SJSA1 (cell line): ENCODE measurements around the gene NRN1. TPM values are rescaled to one million over a fixed set of nuclear protein-coding genes. Genes with fewer than 3 reads are reported as not detected.
A peak's percentile ranks its signal among the peaks of the same experiment; 100 is the strongest.
"Not testable (repeated sequence)": the region's sequence is repeated elsewhere in the genome, so short reads cannot be mapped to it uniquely, and the experiment has no call there.

Experiments used
- DNase-seq, 2 experiments: peaks; one replicate each; pipeline ENCODE4 v3.0.0-alpha.2; 2015 to 2020; ENCODE audit warnings: low spot score in 2 of 2, low read depth in 1 of 2
- H3K27ac ChIP-seq: fragments of 250-450 bp; sonication (Bioruptor Pico); 2 replicates; pipeline ENCODE4 v1.5.1; 2020; ENCODE audit warnings: mild to moderate bottlenecking, moderate library complexity
- H3K27me3 ChIP-seq: fragments of 250-450 bp; sonication (Bioruptor Pico); replicated peaks from 2 replicates; pipeline ENCODE4 v1.5.1; 2020; ENCODE audit warnings: mild to moderate bottlenecking, moderate library complexity
- H3K36me3 ChIP-seq: fragments of 250-450 bp; sonication (Bioruptor Pico); 2 replicates; pipeline ENCODE4 v1.5.1; 2020; ENCODE audit warnings: mild to moderate bottlenecking
- H3K4me1 ChIP-seq: fragments of 250-450 bp; sonication (Bioruptor Pico); replicated peaks from 2 replicates; pipeline ENCODE4 v1.6.1; 2021; ENCODE audit warnings: mild to moderate bottlenecking
- H3K4me3 ChIP-seq: fragments of 250-450 bp; sonication (Bioruptor Pico); 2 replicates; pipeline ENCODE4 v1.5.1; 2020; ENCODE audit warnings: mild to moderate bottlenecking
- H3K9me3 ChIP-seq: fragments of 250-450 bp; sonication (Bioruptor Pico); replicated peaks from 2 replicates; pipeline ENCODE4 v1.5.1; 2020; ENCODE audit warnings: mild to moderate bottlenecking
- total RNA-seq: library from RNA; depleted of rRNA; stranded (reverse); fragments of >200 nt; shearing (Covaris generic); gene quantifications from 2 replicates; pipeline ENCODE4 v1.2.3, GENCODE V29; 2014; rRNA removed

Gene NRN1, protein sequence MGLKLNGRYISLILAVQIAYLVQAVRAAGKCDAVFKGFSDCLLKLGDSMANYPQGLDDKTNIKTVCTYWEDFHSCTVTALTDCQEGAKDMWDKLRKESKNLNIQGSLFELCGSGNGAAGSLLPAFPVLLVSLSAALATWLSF
- total RNA-seq: 19.4 and 20.6 TPM in 2 replicates

DNA sequence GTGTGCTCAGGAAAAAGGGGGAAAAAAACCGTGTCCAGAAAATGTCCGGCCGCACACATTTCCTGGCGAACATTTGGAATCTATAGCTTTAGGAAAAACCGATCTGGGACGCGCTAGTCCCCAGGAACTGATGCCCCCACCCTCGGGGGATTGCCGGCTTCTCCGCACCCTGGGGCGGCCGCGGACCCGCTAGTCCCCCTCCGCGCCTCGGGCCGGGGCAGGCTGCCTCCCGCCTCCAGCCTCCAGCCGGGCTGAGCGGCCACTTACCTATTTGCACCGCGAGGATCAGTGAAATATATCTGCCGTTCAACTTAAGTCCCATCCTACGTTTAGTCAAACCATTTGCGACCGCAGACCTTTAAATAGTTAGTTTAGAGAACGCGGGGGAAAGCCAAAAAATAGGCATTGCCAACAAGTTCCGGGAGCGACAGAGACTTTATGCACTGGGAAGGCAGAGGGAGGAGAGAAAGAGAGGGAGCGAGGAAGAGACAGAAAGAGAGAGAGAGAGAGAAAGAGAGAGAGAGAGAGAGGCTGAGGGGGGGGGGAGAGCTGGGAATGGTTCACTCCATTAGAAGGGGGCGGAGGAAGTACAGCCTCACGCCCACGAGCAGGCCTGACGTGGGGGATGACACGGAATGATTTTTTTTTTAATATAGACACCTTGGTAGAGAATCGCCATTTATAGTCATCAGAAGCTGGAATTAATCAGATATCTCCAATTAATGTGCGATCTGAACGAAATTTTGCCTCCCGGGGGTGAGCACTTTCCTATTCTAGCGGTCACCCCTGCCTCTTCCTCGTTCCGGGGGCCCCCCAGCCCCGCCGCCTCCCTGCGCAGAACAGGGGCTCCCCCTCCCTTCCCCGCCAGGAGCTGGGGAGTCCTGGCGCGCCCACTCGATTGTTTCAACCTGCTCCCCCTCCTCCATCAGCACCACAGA is at the start of gene NRN1:
NRN1 (minus strand) TSS at position 498 of the 938 bp plus-strand sequence; CDS start at position 322, 176 bp downstream.
- Histone ChIP-seq H3K9me3 (no peaks in the 10 kb centered on the region), H3K36me3 (no peaks in the 10 kb centered on the region), H3K4me3 (peak within 1 kb of the TSS; percentile 48), H3K27ac (no peak within 1 kb of the TSS), H3K4me1 (peaks cover 19% of the 10 kb centered on the region), H3K27me3 (no peaks in the 10 kb centered on the region)
- DNase-seq: peak in 1 of 2 experiments; percentile 46

DNA sequence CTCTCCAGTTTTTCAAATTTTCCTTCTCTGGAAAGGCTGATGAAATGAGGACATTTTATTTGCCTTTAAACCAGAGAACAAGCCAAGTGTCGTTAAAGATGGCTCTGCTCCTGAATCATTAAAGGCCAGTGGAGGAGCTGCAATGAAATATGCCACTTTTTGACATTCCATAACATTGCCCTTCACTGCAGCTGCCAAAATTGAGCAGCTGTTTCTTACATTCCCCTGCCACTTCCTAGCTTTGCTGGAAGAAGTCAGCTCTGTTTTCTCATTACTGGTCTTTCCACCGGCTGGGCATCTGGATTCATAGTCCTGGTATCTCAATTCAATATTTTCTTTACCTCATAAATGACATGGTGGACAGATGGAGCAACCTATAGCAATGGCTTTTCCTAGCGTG is 45.5 kb upstream of the NRN1 start:
- peaks cover 4% of the 10 kb centered on the region; the same call in 1 of the 2 replicates for H3K9me3 ChIP-seq
- H3K4me1 ChIP-seq: no peaks in the 10 kb centered on the region
- 0 out of 2 replicates have a peak, but pooled peaks cover 3% of the 10 kb centered on the region for H3K27me3 ChIP-seq
- no peak for DNase-seq
- no peak overlapping the region for H3K27ac ChIP-seq
- no peak overlapping the region for H3K4me3 ChIP-seq
- no peaks in the 10 kb centered on the region for H3K36me3 ChIP-seq

DNA sequence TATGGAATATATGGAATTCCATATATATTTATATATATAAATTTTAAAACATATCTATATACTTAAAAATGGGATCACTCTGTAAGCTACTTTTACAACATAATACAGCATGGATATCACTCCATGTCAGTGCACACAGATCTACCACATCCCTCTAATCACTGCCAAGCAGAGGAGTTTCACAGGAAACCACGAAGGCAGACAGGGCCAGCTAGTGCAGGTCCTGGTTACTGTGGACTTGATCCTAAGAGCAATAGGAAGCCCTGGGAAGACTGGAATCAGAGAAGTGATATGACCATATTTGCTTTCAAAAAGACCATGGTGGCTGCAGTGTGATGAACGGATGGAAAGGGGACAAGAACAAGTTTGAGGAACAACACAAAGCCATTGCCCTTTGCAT is 40.0 kb upstream of the NRN1 start:
- Histone ChIP-seq H3K27me3 (no peaks in the 10 kb centered on the region), H3K4me1 (no peaks in the 10 kb centered on the region), H3K4me3 (no peak overlapping the region), H3K36me3 (no peaks in the 10 kb centered on the region), H3K9me3 (peaks cover 4% of the 10 kb centered on the region; the same call in 1 of the 2 replicates), H3K27ac (no peak overlapping the region)
- no peak for DNase-seq

DNA sequence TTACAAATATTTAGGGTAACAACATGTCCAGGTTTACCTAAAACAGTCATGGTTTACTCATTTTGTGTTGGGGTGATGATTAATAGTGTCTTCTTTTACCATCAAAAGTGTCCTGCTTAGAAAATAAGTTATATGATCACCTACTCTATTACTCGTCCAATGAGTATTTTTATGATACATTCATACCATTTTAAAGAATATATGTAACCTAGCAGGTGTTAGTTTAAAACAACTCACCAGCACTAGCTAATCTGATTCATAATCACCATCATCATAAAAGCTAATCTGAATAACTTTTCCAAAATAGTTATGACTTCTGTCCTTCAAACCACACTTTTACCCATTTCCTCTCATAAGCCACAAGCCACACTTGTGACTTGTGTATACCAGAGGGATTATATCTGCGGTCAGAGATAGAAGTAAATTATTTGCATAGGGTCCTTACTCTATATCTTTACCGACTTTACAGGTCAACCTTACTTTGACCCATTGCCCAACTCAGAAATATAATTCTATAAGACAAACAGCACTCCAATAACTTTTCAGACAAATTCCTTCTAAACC is 33.3 kb upstream of the NRN1 start:
- Histone ChIP-seq H3K4me1 (no peaks in the 10 kb centered on the region), H3K27ac (no peak overlapping the region), H3K9me3 (no peaks in the 10 kb centered on the region), H3K27me3 (no peaks in the 10 kb centered on the region), H3K36me3 (no peaks in the 10 kb centered on the region), H3K4me3 (no peak overlapping the region)
- no peak for DNase-seq

DNA sequence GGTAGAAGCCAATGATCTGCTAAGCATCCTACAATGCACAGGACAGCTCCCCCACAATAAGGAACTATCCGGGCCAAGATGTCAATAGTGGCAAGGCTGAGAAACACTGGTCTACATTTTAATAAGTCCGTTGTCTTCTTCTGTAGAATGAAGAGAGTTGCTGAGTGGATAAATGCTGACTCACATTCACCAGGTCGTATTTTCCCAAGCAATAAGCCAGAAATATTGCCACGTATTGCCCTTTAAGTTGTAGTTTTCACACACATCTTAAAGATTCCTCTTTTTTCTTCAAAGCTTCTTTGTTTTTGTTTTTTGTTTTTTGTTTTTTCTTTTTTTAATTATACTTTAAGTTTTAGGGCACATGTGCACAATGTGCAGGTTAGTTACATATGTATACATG is 30.5 kb upstream of the NRN1 start:
- no peak overlapping the region for H3K27ac ChIP-seq
- DNase-seq: no peak
- H3K9me3 ChIP-seq: no peaks in the 10 kb centered on the region
- no peak overlapping the region for H3K4me3 ChIP-seq
- no peaks in the 10 kb centered on the region for H3K36me3 ChIP-seq
- no peaks in the 10 kb centered on the region for H3K4me1 ChIP-seq
- no peaks in the 10 kb centered on the region for H3K27me3 ChIP-seq

DNA sequence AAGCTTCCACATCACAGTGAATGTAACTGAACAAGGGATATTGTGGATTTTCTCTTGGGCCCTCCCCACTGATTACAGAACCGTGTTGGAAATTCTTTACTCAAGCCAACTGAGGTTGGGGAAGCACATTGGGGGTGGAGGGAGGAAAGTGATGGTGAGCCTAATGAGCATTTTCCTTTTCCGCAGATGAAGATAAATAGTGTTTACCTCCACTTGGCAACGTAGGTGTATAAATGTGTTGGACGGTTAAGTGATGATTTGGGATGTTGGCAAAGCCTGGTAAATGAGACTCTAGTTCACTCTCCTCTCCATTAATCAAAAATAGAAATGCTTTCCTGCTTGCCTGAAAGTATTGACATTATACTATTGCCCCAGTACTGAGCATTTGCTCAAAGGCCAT is 27.1 kb upstream of the NRN1 start:
- H3K4me1 ChIP-seq: no peaks in the 10 kb centered on the region
- H3K27ac ChIP-seq: no peak overlapping the region
- H3K4me3 ChIP-seq: no peak overlapping the region
- no peaks in the 10 kb centered on the region for H3K9me3 ChIP-seq
- H3K36me3 ChIP-seq: no peaks in the 10 kb centered on the region
- no peaks in the 10 kb centered on the region for H3K27me3 ChIP-seq
- no peak for DNase-seq

DNA sequence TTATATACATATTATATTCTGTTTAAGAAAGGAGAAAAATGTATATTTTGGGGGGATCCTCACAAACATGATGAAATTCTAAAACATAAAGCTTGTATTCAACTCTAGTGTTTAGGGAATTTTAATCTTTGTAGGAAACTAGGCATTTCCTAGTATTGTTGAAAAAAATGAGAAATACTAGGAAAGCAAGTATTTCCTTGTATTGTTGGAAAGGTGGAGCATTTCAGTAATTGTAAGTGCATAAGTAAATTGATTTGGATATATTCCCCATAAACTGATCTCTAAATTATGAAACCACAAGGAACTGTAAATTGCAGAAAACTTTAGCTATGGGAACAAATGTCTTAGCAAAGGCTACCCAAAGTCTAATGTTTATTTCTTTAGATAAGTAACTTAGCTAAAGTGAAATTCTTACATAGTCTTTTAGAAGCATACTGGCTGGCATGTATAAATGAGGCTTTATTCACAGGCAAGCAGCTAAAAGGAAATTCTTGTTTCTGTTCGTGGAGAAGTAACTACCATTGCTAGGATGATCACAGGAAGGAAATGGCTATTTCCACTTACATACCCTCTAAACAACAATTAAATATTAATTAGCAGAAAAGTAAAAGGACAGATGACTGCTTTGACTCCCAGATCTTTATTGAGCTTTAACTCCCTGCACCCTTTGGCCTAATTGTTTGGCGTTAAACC is 19.9 kb upstream of the NRN1 start:
- Histone ChIP-seq H3K4me1 (no peaks in the 10 kb centered on the region), H3K9me3 (no peaks in the 10 kb centered on the region; the same call in 1 of the 2 replicates), H3K27ac (no peak overlapping the region), H3K27me3 (no peaks in the 10 kb centered on the region; the same call in 1 of the 2 replicates), H3K4me3 (no peak overlapping the region), H3K36me3 (no peaks in the 10 kb centered on the region)
- DNase-seq: no peak

DNA sequence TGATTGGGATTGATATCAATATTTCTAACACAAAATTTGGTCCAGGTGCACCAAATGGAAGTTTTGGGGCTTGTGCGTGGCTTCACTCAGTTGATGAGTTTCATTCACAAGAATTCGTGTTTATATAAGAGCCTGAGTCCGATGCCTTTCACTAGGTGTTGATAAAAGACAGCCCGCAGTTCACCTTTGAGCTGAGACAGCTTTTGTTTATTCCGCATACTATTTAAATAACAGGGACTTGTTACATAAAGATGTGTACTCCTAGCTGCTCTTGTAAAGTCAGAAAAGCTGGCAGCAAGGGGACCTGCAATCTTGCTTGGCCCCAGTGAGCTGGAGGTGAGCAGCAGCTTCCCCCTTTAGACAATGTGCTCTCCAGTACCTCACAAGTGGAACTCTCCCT is 19.0 kb upstream of the NRN1 start:
- no peaks in the 10 kb centered on the region for H3K36me3 ChIP-seq
- H3K27me3 ChIP-seq: no peaks in the 10 kb centered on the region; the same call in 1 of the 2 replicates
- no peaks in the 10 kb centered on the region; the same call in 1 of the 2 replicates for H3K9me3 ChIP-seq
- H3K4me3 ChIP-seq: no peak overlapping the region
- no peak for DNase-seq
- H3K4me1 ChIP-seq: no peaks in the 10 kb centered on the region
- no peak overlapping the region for H3K27ac ChIP-seq

DNA sequence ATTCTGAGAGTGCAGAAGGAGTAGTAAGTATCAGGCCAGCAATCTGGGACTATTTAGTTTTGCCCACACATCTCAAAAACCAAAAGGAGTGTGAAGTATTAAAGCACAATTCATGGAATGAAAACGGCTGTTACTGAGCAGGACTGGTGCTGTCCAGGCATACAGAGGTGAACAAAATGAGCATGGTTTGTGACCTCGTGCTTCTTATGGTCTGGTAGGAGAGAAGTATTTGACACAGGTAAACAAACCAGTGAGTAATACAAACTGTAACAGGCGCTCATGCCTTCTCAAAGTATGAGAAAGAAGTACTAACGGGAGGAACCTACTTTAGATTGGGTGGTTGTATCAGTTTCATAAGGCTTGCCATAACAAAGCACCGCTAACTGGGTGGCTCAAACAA is 17.5 kb upstream of the NRN1 start:
- no peak overlapping the region for H3K4me3 ChIP-seq
- H3K27ac ChIP-seq: no peak overlapping the region
- no peak for DNase-seq
- H3K9me3 ChIP-seq: no peaks in the 10 kb centered on the region; the same call in 1 of the 2 replicates
- no peaks in the 10 kb centered on the region for H3K4me1 ChIP-seq
- no peaks in the 10 kb centered on the region for H3K36me3 ChIP-seq
- no peaks in the 10 kb centered on the region; the same call in 1 of the 2 replicates for H3K27me3 ChIP-seq

DNA sequence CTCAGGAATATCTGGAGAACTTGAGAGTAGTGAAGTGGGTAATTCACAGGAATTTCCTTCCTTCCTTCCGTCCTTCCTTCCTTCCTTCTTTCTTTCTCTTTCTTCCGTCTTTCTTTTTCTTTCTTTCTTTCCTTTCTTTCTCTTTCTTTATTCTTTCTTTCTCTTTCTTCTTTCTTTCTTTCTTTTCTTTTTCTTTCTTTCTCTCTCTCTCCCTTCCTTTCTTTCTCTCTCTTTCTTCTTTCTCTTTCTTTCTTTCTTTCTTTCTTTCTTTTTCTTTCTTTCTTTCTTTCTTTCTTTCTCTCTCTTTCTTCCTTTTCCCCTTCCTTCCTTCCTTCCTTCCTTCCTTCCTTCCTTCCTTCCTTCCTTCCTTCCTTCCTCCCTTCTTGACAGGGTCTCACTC is 16.1 kb upstream of the NRN1 start:
- H3K4me3 ChIP-seq, H3K27ac ChIP-seq, H3K27me3 ChIP-seq, H3K9me3 ChIP-seq, H3K36me3 ChIP-seq, H3K4me1 ChIP-seq, DNase-seq: not testable (repeated sequence)

DNA sequence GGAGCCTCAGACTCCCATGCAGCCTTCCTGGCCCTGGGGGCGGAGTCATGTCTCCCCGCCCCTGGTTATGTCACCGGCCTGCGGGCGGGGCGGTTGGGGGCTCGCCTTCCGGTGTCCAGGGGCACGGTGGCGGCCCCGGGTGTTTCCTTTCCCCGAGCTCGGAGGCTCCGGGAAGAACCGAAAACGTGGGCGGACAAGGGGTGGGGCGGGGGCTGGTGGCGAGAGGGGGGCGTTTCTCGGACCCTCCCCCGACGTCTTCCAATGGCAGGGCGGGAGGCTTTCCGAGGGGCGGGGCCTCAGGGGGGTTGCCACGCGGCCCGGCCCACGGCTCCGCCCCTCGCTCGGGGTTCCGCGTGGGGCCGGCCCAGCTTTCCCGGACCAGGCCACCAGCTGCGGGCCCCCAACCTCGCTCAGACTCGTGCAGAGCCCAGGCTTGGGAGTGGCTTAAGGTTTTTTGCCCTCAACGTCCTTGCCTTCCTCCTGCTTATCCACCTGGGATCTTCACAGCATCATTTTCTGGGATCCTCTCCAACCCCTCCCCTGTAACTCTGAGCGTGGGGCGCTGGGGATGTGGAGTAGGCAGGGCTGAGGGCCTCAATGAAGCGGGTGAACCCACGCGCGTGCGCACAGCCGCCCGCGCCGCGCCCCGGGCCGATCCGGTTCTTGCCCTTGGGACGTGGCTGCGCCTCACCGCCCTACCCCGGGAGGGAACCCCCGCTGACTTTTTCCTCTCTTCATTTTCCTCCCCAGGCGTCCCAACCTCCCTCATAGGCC is 2.1 kb upstream of the NRN1 start:
- Histone ChIP-seq H3K27ac (no peak overlapping the region), H3K36me3 (no peaks in the 10 kb centered on the region), H3K4me3 (peak overlapping the region; percentile 48), H3K9me3 (no peaks in the 10 kb centered on the region), H3K27me3 (no peaks in the 10 kb centered on the region), H3K4me1 (peaks cover 19% of the 10 kb centered on the region)
- peak; percentile 71 to 89 for DNase-seq

DNA sequence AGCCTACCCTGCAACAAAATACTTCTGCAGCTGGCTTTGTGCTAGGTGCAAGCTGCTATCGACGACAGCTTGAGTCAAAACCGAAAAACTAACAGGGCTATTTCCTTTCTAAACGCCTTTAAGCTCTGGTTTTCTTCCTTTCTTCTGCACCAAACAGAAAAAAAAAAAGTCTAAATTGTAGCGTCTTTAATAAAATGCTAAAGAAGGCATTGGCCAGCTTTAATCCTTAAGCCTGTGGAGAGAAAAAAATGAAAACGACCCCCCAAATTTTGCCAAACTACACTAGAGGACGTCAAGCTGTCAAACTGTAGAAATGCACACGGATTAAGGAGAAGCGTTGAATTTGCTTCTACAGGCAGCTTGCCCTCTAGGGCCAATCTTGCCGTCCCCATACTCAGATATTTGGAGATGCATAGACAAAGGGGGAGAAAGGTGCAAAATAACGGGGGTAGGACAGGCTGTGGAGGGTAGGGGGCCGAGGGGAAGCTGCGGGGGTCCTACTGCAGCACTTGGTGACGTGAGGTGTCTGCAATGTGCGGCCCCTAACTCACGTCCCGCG is 1.4 kb upstream of the NRN1 start:
- peak overlapping the region; percentile 48 for H3K4me3 ChIP-seq
- no peaks in the 10 kb centered on the region for H3K36me3 ChIP-seq
- no peaks in the 10 kb centered on the region for H3K27me3 ChIP-seq
- peaks cover 19% of the 10 kb centered on the region for H3K4me1 ChIP-seq
- DNase-seq: no peak
- H3K9me3 ChIP-seq: no peaks in the 10 kb centered on the region
- no peak overlapping the region for H3K27ac ChIP-seq
